ENCODE data around the gene PDSS2. TPM values are rescaled to one million over a fixed set of nuclear protein-coding genes. Genes with fewer than 3 reads are reported as not detected.

Gene PDSS2
- polyA plus RNA-seq, 3 donors, result 10.1 to 13.9 (median 13.3) TPM

GRCh38 chr6:107437691-107438090 lies 21.7 kb downstream of the PDSS2 start:
- Mint-ChIP-seq H3K27ac (no peak overlapping the region), H3K9me3 (peaks cover 0 to 4% (median 0%) of the 10 kb centered on the region in 7 donors), H3K36me3 (peaks cover 2 to 5% of the 10 kb centered on the region in 2 donors), H3K4me1 (peaks cover 11% of the 10 kb centered on the region), H3K4me3 (no peak overlapping the region), H3K27me3 (ENCODE audit: low read depth in 3 of 3) (no peaks in the 10 kb centered on the region)
- no peak overlapping the region for H3K4me3 ChIP-seq (replicated peaks in 1 of 3; ENCODE audit: low read depth in 2 of 3, low read length in 3 of 3)
- no CpG with 5 or more reads among the region's 5 CpGs for WGBS (ENCODE audit: insufficient coverage)
- H3K27ac ChIP-seq (ENCODE audit: low read depth in 1 of 2, low read length in 2 of 2), result no peak overlapping the region
- DNase-seq, result no peak
- H3K4me2 ChIP-seq (replicated peaks; ENCODE audit: extremely low read depth, low read length, poor library complexity, severe bottlenecking), result no peak overlapping the region
- intact Hi-C loops (cut with micrococcal nuclease), result no loop called here
- H3K79me2 ChIP-seq (ENCODE audit: insufficient read depth, low read length), result peaks cover 13% of the 10 kb centered on the region
- H2AFZ ChIP-seq (ENCODE audit: insufficient read depth, low read depth, low read length, poor library complexity, severe bottlenecking), result no peak overlapping the region
- H3K27me3 ChIP-seq (ENCODE audit: control insufficient read depth in 2 of 2, insufficient read depth in 2 of 2, low read length in 2 of 2), result no peaks in the 10 kb centered on the region
- H3K36me3 ChIP-seq (replicated peaks in 1 of 2; ENCODE audit: control insufficient read depth in 1 of 2, insufficient read depth in 2 of 2, low read length in 2 of 2), result peaks cover 0 to 5% of the 10 kb centered on the region in 2 donors
- H3K9me3 ChIP-seq (replicated peaks in 1 of 2; ENCODE audit: control insufficient read depth in 1 of 2, insufficient read depth in 1 of 2, low read length in 2 of 2), result no peaks in the 10 kb centered on the region
- no peak overlapping the region for H3K9ac ChIP-seq (ENCODE audit: insufficient read depth, low read length, poor library complexity, severe bottlenecking)
- TF ChIP-seq, protein P1, sequence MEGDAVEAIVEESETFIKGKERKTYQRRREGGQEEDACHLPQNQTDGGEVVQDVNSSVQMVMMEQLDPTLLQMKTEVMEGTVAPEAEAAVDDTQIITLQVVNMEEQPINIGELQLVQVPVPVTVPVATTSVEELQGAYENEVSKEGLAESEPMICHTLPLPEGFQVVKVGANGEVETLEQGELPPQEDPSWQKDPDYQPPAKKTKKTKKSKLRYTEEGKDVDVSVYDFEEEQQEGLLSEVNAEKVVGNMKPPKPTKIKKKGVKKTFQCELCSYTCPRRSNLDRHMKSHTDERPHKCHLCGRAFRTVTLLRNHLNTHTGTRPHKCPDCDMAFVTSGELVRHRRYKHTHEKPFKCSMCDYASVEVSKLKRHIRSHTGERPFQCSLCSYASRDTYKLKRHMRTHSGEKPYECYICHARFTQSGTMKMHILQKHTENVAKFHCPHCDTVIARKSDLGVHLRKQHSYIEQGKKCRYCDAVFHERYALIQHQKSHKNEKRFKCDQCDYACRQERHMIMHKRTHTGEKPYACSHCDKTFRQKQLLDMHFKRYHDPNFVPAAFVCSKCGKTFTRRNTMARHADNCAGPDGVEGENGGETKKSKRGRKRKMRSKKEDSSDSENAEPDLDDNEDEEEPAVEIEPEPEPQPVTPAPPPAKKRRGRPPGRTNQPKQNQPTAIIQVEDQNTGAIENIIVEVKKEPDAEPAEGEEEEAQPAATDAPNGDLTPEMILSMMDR (IDR thresholded peaks at IDR 0.05), result no peak
- no peaks in the 10 kb centered on the region for H3K4me1 ChIP-seq (ENCODE audit: control insufficient read depth in 1 of 2, insufficient read depth in 2 of 2, low read length in 2 of 2)
- H4K20me1 ChIP-seq (ENCODE audit: insufficient read depth, low read length), result peaks cover 6% of the 10 kb centered on the region

- H2AFZ ChIP-seq (ENCODE audit: insufficient read depth, low read depth, low read length, poor library complexity, severe bottlenecking), result no peak overlapping the region
- no peaks in the 10 kb centered on the region for H3K9me3 ChIP-seq (replicated peaks in 1 of 2; ENCODE audit: control insufficient read depth in 1 of 2, insufficient read depth in 1 of 2, low read length in 2 of 2)
- no peak overlapping the region for H3K4me2 ChIP-seq (replicated peaks; ENCODE audit: extremely low read depth, low read length, poor library complexity, severe bottlenecking)
- no peaks in the 10 kb centered on the region for H3K27me3 ChIP-seq (ENCODE audit: control insufficient read depth in 2 of 2, insufficient read depth in 2 of 2, low read length in 2 of 2)
- DNase-seq, result no peak
- 100% methylated on average over 1 of the region's 4 CpGs for WGBS (ENCODE audit: insufficient coverage)
- Mint-ChIP-seq H3K27ac (no peak overlapping the region), H3K4me3 (no peak overlapping the region), H3K36me3 (peaks cover 2 to 3% of the 10 kb centered on the region in 2 donors), H3K4me1 (peaks cover 11% of the 10 kb centered on the region), H3K27me3 (ENCODE audit: low read depth in 3 of 3) (no peaks in the 10 kb centered on the region), H3K9me3 (peaks cover 0 to 2% (median 0%) of the 10 kb centered on the region in 7 donors)
- no peaks in the 10 kb centered on the region for H3K4me1 ChIP-seq (ENCODE audit: control insufficient read depth in 1 of 2, insufficient read depth in 2 of 2, low read length in 2 of 2)
- no peak overlapping the region for H3K9ac ChIP-seq (ENCODE audit: insufficient read depth, low read length, poor library complexity, severe bottlenecking)
- no peak overlapping the region for H3K4me3 ChIP-seq (replicated peaks in 1 of 3; ENCODE audit: low read depth in 2 of 3, low read length in 3 of 3)
- TF ChIP-seq, protein P1 (IDR thresholded peaks at IDR 0.05), result no peak
- no peak overlapping the region for H3K27ac ChIP-seq (ENCODE audit: low read depth in 1 of 2, low read length in 2 of 2)
- intact Hi-C loops (cut with micrococcal nuclease), result no loop called here
- H3K36me3 ChIP-seq (replicated peaks in 1 of 2; ENCODE audit: control insufficient read depth in 1 of 2, insufficient read depth in 2 of 2, low read length in 2 of 2), result peaks cover 0 to 5% of the 10 kb centered on the region in 2 donors
- peaks cover 13% of the 10 kb centered on the region for H3K79me2 ChIP-seq (ENCODE audit: insufficient read depth, low read length)
- H4K20me1 ChIP-seq (ENCODE audit: insufficient read depth, low read length), result peaks cover 11% of the 10 kb centered on the region
Measured at GRCh38 chr6:107436881-107437280, 22.5 kb downstream of the PDSS2 start.
